ENCODE measurements around the gene B2M. TPM values are rescaled to one million over a fixed set of nuclear protein-coding genes. Genes with fewer than 3 reads are reported as not detected.

B2M gene
- total and polyA plus RNA-seq, 10 of the 15 experiments (the other 5 are each of a cell fraction or from before 2014, with no cell fraction given) = 2,901 to 22,794 (median 8,374) TPM

DNA sequence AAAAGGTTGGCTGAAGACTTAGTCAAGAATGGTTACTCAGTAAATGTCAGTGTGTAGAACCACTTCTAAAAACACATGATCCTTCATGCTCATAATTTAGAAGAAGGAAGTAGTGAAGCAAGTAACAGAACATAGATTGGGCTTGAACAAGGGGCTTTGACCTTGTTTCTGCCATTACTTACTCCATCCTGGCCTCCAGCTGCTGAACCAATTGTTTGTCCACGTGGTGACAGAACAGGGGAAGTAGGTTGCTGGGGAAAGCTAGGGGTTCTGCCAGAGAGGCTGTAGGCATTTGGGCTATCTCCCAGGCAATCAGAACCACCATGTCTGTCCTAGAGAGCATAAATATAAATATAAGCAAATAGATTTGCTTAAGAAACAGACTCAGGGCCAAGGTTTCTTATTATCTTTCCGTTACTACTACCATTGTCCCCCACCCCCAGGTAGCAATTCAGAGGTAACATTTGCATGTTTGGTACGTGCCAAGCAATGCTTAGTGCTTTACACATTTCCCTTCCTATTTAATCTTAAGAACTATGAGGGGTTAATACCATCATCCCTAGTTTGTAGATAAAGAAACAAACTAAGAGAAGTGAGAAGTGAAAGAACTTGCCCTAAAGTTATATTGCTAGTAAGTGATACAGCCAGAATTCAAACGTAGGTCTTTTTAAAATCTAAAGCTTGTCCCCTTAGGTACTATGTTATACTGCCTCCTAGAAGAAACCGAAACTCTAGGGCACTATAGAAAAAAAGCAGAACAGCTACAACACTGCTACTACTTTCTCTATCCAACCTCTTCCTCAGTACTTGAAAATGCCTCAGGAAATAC, 44.9 kb upstream of the B2M start (continued):
- TF ChIP-seq MXI1 (IDR thresholded peaks at IDR 0.05; ENCODE audit: low read depth, low read length) (no peak), GABPA (IDR thresholded peaks at IDR 0.05; ENCODE audit: low read depth) (no peak), KDM1A (IDR thresholded peaks at IDR 0.05; ENCODE audit: borderline replicate concordance) (no peak), CBFB (IDR thresholded peaks at IDR 0.05; ENCODE audit: low read depth) (no peak)
- TF ChIP-seq, protein P1, sequence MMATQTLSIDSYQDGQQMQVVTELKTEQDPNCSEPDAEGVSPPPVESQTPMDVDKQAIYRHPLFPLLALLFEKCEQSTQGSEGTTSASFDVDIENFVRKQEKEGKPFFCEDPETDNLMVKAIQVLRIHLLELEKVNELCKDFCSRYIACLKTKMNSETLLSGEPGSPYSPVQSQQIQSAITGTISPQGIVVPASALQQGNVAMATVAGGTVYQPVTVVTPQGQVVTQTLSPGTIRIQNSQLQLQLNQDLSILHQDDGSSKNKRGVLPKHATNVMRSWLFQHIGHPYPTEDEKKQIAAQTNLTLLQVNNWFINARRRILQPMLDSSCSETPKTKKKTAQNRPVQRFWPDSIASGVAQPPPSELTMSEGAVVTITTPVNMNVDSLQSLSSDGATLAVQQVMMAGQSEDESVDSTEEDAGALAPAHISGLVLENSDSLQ (IDR thresholded peaks at IDR 0.05) = no peak
- TF ChIP-seq, protein P2, sequence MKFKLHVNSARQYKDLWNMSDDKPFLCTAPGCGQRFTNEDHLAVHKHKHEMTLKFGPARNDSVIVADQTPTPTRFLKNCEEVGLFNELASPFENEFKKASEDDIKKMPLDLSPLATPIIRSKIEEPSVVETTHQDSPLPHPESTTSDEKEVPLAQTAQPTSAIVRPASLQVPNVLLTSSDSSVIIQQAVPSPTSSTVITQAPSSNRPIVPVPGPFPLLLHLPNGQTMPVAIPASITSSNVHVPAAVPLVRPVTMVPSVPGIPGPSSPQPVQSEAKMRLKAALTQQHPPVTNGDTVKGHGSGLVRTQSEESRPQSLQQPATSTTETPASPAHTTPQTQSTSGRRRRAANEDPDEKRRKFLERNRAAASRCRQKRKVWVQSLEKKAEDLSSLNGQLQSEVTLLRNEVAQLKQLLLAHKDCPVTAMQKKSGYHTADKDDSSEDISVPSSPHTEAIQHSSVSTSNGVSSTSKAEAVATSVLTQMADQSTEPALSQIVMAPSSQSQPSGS (IDR thresholded peaks at IDR 0.05; ENCODE audit: low read length) = no peak

DNA sequence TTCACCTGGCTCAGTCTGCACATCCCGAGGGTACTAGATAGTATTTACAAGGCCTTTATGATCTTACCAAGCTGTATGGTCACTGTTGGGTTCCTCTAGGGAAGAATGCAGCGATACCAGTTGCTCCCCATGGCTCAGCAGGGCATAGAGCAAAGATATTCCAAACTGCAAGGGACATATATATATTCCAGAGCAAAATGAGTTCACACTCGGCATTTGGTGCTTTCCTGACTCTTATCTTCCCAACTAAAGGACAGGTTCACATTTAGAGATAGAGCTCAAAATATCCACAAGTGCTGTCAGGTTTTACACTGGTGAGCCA, 44.3 kb upstream of the B2M start:
- intact Hi-C loops (cut with micrococcal nuclease; ENCODE audit: unreplicated experiment) (no loop called here), in situ Hi-C loops (cut with MboI) (loop anchor here (5.0 kb wide), 1 partner anchor 45 kb away; the partner anchor contains the start of genes B2M and PATL2)
- CTCF ChIA-PET = interaction anchor here (0.6 to 10.2 kb wide), 12 partner anchors 8 to 89 kb away, joined by 3 to 454 read pairs (median 6); partner anchors contain the start of genes B2M, PATL2 and TRIM69
- H3K9me3 ChIP-seq (replicated peaks; ENCODE audit: control insufficient read depth, insufficient read depth, low read length) = no peaks in the 10 kb centered on the region
- DNase-seq (ENCODE audit: low read depth, low spot score) (no peak), ATAC-seq (no peak), FAIRE-seq (no peak)
- peak overlapping the region; percentile 46; the same call in 1 of the 2 replicates for H3K4me3 ChIP-seq
- no TSS peak for BruUV-seq (replicated peaks)
- POLR2A ChIA-PET = interaction anchor here (1.1 to 11.4 kb wide), 7 partner anchors 11 to 94 kb away, joined by 3 to 255 read pairs (median 60); partner anchors contain the start of genes B2M, PATL2 and TRIM69
- no peaks in the 10 kb centered on the region for H3K27me3 ChIP-seq (replicated peaks in 1 of 2; ENCODE audit: control insufficient read depth in 2 of 2, insufficient read depth in 2 of 2, low read length in 1 of 2)
- H3K4me1 ChIP-seq (ENCODE audit: control insufficient read depth, insufficient read depth, low read length) = peaks cover 52% of the 10 kb centered on the region
- peaks cover 45% of the 10 kb centered on the region for H3K79me2 ChIP-seq (ENCODE audit: control insufficient read depth, insufficient read depth, low read length)
- H2AFZ ChIP-seq (ENCODE audit: control insufficient read depth, low read depth, low read length) = peak overlapping the region; percentile 71
- 29% methylated on average over 3 of the region's 3 CpGs for WGBS (ENCODE audit: insufficient coverage, insufficient replicate concordance, low lambda C conversion rate, missing lambda C conversion rate)
- peaks cover 0 to 2% of the 10 kb centered on the region in 2 experiments; a peak in 1 of 4 replicates for H3K36me3 ChIP-seq (ENCODE audit: control insufficient read depth in 2 of 2, insufficient read depth in 2 of 2, low read length in 1 of 2)
- no peaks in the 10 kb centered on the region for H4K20me1 ChIP-seq (ENCODE audit: control insufficient read depth, insufficient read depth)
- peak overlapping the region; percentile 98 for H3K27ac ChIP-seq (ENCODE audit: control insufficient read depth, insufficient read depth)
- SMC1A ChIA-PET (ENCODE audit: uncharacterized antibody, unreplicated experiment) = interaction anchor here (0.8 to 12.4 kb wide), 8 partner anchors 10 to 69 kb away, joined by 3 to 383 read pairs (median 80); partner anchors contain the start of genes B2M, PATL2 and TRIM69
- H3K9ac ChIP-seq (ENCODE audit: control insufficient read depth, insufficient read depth, low read length) = peak overlapping the region; percentile 33
- RAD21 ChIA-PET (ENCODE audit: unreplicated experiment) = interaction anchor here (0.6 to 18.1 kb wide), 9 partner anchors 10 to 253 kb away, joined by 3 to 680 read pairs (median 4); partner anchors contain the start of genes B2M, PATL2 and TRIM69
- H3K4me2 ChIP-seq (ENCODE audit: control insufficient read depth, insufficient read depth) = peak overlapping the region; percentile 65
- TF ChIP-seq IKZF1 (conservative IDR thresholded peaks at IDR 0.05) (peak; percentile 36; the same call in 1 of the 2 replicates), EED (IDR thresholded peaks at IDR 0.05; ENCODE audit: low read depth) (peak; percentile 44; the same call in 1 of the 2 replicates), TCF3 (IDR thresholded peaks at IDR 0.05; ENCODE audit: borderline replicate concordance, insufficient read depth, low read depth, low read length) (no peak), IKZF2 (IDR thresholded peaks at IDR 0.05) (peak; percentile 37 to 54; a peak in 2 of 4 replicates), YY1 (IDR thresholded peaks at IDR 0.05; ENCODE audit: low read depth, low read length) (no peak), POLR2AphosphoS5 (IDR thresholded peaks at IDR 0.05; ENCODE audit: low read length) (no peak)
- TF ChIP-seq, protein P3, sequence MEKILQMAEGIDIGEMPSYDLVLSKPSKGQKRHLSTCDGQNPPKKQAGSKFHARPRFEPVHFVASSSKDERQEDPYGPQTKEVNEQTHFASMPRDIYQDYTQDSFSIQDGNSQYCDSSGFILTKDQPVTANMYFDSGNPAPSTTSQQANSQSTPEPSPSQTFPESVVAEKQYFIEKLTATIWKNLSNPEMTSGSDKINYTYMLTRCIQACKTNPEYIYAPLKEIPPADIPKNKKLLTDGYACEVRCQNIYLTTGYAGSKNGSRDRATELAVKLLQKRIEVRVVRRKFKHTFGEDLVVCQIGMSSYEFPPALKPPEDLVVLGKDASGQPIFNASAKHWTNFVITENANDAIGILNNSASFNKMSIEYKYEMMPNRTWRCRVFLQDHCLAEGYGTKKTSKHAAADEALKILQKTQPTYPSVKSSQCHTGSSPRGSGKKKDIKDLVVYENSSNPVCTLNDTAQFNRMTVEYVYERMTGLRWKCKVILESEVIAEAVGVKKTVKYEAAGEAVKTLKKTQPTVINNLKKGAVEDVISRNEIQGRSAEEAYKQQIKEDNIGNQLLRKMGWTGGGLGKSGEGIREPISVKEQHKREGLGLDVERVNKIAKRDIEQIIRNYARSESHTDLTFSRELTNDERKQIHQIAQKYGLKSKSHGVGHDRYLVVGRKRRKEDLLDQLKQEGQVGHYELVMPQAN (conservative IDR thresholded peaks at IDR 0.05) = no peak
